Osteocyte (in vitro differentiated cells): ENCODE measurements around the gene CDH26. TPM values are rescaled to one million over a fixed set of nuclear protein-coding genes. Genes with fewer than 3 reads are reported as not detected.

Source experiments
- DNase-seq: peaks from one replicate; pipeline ENCODE4 v3.0.0; 2021; ENCODE audit warnings: mixed read lengths; ENCODE audit not compliant: unreplicated experiment; ENCODE audit errors: extremely low spot score
- H3K27ac Mint-ChIP-seq: one replicate; pipeline ENCODE4 v1.8.0; 2021; ENCODE audit warnings: mild to moderate bottlenecking, mixed read lengths; ENCODE audit not compliant: unreplicated experiment
- H3K27me3 Mint-ChIP-seq: one replicate; pipeline ENCODE4 v1.8.0; 2021; ENCODE audit warnings: mixed read lengths; ENCODE audit not compliant: unreplicated experiment
- H3K36me3 Mint-ChIP-seq: one replicate; pipeline ENCODE4 v1.8.0; 2021; ENCODE audit warnings: mixed read lengths; ENCODE audit not compliant: unreplicated experiment
- H3K4me1 Mint-ChIP-seq: one replicate; pipeline ENCODE4 v1.8.0; 2021; ENCODE audit warnings: mixed read lengths; ENCODE audit not compliant: unreplicated experiment
- H3K4me3 Mint-ChIP-seq: one replicate; pipeline ENCODE4 v1.8.0; 2021; ENCODE audit warnings: mild to moderate bottlenecking, moderate library complexity, mixed read lengths; ENCODE audit not compliant: unreplicated experiment
- H3K9me3 Mint-ChIP-seq: one replicate; pipeline ENCODE4 v1.8.0; 2021; ENCODE audit warnings: mixed read lengths; ENCODE audit not compliant: unreplicated experiment
- CTCF ChIP-seq: fragments of 200-600 bp; sonication (generic); IDR thresholded peaks from 2 replicates; pipeline ENCODE4 v1.5.0; 2021; ENCODE audit warnings: antibody characterized with exemption, mild to moderate bottlenecking, moderate library complexity
- total RNA-seq: library from RNA; stranded (reverse); gene quantifications from 2 replicates; pipeline ENCODE4 v1.2.1, GENCODE V29; 2021

The CDH26 gene
- total RNA-seq, 1 donor from 2014 or later: 0.46 TPM

GRCh38 chr20:59997896-59998295 lies 39.7 kb downstream of the CDH26 start:
- Mint-ChIP-seq H3K4me3 (no peak overlapping the region), H3K27me3 (peaks cover 9% of the 10 kb centered on the region), H3K9me3 (no peaks in the 10 kb centered on the region), H3K4me1 (no peaks in the 10 kb centered on the region), H3K36me3 (no peaks in the 10 kb centered on the region), H3K27ac (no peak overlapping the region)
- TF ChIP-seq CTCF: no peak
- peak; percentile 49 for DNase-seq

GRCh38 chr20:59999502-59999901 lies 41.3 kb downstream of the CDH26 start:
- no peak overlapping the region for H3K4me3 Mint-ChIP-seq
- H3K36me3 Mint-ChIP-seq: no peaks in the 10 kb centered on the region
- H3K4me1 Mint-ChIP-seq: no peaks in the 10 kb centered on the region

GRCh38 chr20:60000271-60001042 lies 42.2 kb downstream of the CDH26 start:
- peak; percentile 42 for DNase-seq
- H3K9me3 Mint-ChIP-seq: no peaks in the 10 kb centered on the region
- no peak overlapping the region for H3K27ac Mint-ChIP-seq
- H3K4me3 Mint-ChIP-seq: no peak overlapping the region
- H3K4me1 Mint-ChIP-seq: no peaks in the 10 kb centered on the region
- TF ChIP-seq CTCF: no peak
- H3K27me3 Mint-ChIP-seq: no peaks in the 10 kb centered on the region
- no peaks in the 10 kb centered on the region for H3K36me3 Mint-ChIP-seq

More at GRCh38 chr20:59999502-59999901, 41.3 kb downstream of the CDH26 start:
- H3K27me3 Mint-ChIP-seq: no peaks in the 10 kb centered on the region
- no peak for TF ChIP-seq CTCF
- H3K27ac Mint-ChIP-seq: no peak overlapping the region
- DNase-seq: peak; percentile 30
- no peaks in the 10 kb centered on the region for H3K9me3 Mint-ChIP-seq

GRCh38 chr20:60001108-60001507 lies 42.9 kb downstream of the CDH26 start:
- H3K36me3 Mint-ChIP-seq: no peaks in the 10 kb centered on the region
- H3K4me3 Mint-ChIP-seq: no peak overlapping the region
- peak; percentile 78 for DNase-seq
- H3K27ac Mint-ChIP-seq: no peak overlapping the region
- no peaks in the 10 kb centered on the region for H3K27me3 Mint-ChIP-seq
- TF ChIP-seq CTCF: no peak
- no peaks in the 10 kb centered on the region for H3K9me3 Mint-ChIP-seq
- no peaks in the 10 kb centered on the region for H3K4me1 Mint-ChIP-seq

- Mint-ChIP-seq H3K9me3 (no peaks in the 10 kb centered on the region), H3K4me3 (no peak overlapping the region), H3K36me3 (no peaks in the 10 kb centered on the region), H3K27ac (no peak overlapping the region), H3K4me1 (no peaks in the 10 kb centered on the region), H3K27me3 (no peaks in the 10 kb centered on the region)
- no peak for TF ChIP-seq CTCF
- DNase-seq: peak; percentile 73
Observed at GRCh38 chr20:60003776-60004175, 45.6 kb downstream of the CDH26 start.
